ENCODE data around the gene PER3. TPM values are rescaled to one million over a fixed set of nuclear protein-coding genes. Genes with fewer than 3 reads are reported as not detected.
A peak's percentile ranks its signal among the peaks of the same experiment; 100 is the strongest.

Gene PER3
- total and polyA plus RNA-seq, 9 of the 15 experiments (the other 6 are each of a cell fraction or from before 2014, with no cell fraction given), result 11.9 to 22.5 (median 14.6) TPM

- TF ChIP-seq POLR2AphosphoS2 (IDR thresholded peaks at IDR 0.05; ENCODE audit: low read length) (no peak), CREB3L1 (IDR thresholded peaks at IDR 0.05; ENCODE audit: borderline replicate concordance, low read depth) (peak; percentile 88), ZBTB1 (CRISPR knock-in tag; IDR thresholded peaks at IDR 0.05; ENCODE audit: borderline replicate concordance, low read depth) (peak; percentile 69; the same call in 1 of the 2 replicates), MBD2 (IDR thresholded peaks at IDR 0.05; ENCODE audit: borderline replicate concordance, low read depth) (peak; percentile 37; the same call in 1 of the 2 replicates), CHCHD3 (CRISPR knock-in tag; IDR thresholded peaks at IDR 0.05) (no peak), SNRNP70 (optimal IDR thresholded peaks at IDR 0.05; ENCODE audit: low read depth, low read length) (no peak), RCOR1 (IDR thresholded peaks at IDR 0.05; ENCODE audit: borderline replicate concordance in 1 of 2, low read depth in 2 of 2, low read length in 2 of 2) (peak in 1 of 2 experiments; percentile 24; a peak in 1 of 4 replicates), RBM25 (IDR thresholded peaks at IDR 0.05; ENCODE audit: low read depth, low read length, severe bottlenecking) (peak; percentile 97), SP2 (IDR thresholded peaks at IDR 0.05; ENCODE audit: extremely low read depth, low read depth, low read length, poor library complexity, severe bottlenecking) (peak; percentile 66), ZFP1 (CRISPR knock-in tag; IDR thresholded peaks at IDR 0.05) (no peak), ZNF395 (CRISPR knock-in tag; IDR thresholded peaks at IDR 0.05) (peak; percentile 70), GATAD2B (IDR thresholded peaks at IDR 0.05; ENCODE audit: borderline replicate concordance) (peak; percentile 81), MGA (IDR thresholded peaks at IDR 0.05) (peak; percentile 43)
Measured at GRCh38 chr1:7783826-7784491, at the start of gene PER3 (continued).

All from K562 (cell line).